ENCODE results near the gene CCDC59.
"Not testable (repeated sequence)": the region's sequence is repeated elsewhere in the genome, so short reads cannot be mapped to it uniquely, and the experiment has no call there.

DNA sequence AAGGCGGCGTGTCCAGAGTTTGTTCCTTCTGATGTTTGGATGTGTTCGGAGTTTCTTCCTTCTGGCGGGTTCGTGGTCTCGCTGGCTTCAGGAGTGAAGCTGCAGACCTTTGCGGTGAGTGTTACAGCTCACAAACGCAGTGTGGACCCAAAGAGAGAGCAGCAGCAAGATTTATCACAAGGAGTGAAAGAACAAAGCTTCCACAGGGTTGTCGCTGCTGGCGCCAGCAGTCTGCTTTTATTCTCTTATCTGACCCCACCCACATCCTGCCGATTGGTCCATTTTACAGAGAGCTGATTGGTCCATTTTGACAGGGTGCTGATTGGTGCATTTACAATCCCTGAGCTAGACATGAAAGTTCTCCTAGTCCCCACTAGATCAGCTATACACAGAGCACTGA, 2.6 kb upstream of the CCDC59 start:
- TF ChIP-seq, protein P1, sequence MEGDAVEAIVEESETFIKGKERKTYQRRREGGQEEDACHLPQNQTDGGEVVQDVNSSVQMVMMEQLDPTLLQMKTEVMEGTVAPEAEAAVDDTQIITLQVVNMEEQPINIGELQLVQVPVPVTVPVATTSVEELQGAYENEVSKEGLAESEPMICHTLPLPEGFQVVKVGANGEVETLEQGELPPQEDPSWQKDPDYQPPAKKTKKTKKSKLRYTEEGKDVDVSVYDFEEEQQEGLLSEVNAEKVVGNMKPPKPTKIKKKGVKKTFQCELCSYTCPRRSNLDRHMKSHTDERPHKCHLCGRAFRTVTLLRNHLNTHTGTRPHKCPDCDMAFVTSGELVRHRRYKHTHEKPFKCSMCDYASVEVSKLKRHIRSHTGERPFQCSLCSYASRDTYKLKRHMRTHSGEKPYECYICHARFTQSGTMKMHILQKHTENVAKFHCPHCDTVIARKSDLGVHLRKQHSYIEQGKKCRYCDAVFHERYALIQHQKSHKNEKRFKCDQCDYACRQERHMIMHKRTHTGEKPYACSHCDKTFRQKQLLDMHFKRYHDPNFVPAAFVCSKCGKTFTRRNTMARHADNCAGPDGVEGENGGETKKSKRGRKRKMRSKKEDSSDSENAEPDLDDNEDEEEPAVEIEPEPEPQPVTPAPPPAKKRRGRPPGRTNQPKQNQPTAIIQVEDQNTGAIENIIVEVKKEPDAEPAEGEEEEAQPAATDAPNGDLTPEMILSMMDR (IDR thresholded peaks at IDR 0.05), result not testable (repeated sequence)
- not testable (repeated sequence) for TF ChIP-seq POLR2A, POLR2AphosphoS5, EP300 (IDR thresholded peaks at IDR 0.05)
